HepG2 (cell line): ENCODE measurements around the gene CASZ1. TPM values are rescaled to one million over a fixed set of nuclear protein-coding genes. Genes with fewer than 3 reads are reported as not detected.

ENCODE experiments used
- ARID2 ChIP-seq: sonication (generic); formaldehyde crosslinking; IDR thresholded peaks from 2 replicates; pipeline ENCODE4 v1.8.1; 2022; ENCODE audit warnings: mild to moderate bottlenecking, missing genetic modification reagents, borderline replicate concordance
- BORCS8-MEF2B ChIP-seq: sonication (generic); formaldehyde crosslinking; IDR thresholded peaks from 2 replicates; pipeline ENCODE4 v1.8.0; 2022; ENCODE audit warnings: mild to moderate bottlenecking, missing genetic modification reagents
- ETV5 ChIP-seq: IDR thresholded peaks from 2 replicates; pipeline ENCODE4 v1.6.1; 2018; ENCODE audit warnings: missing biosample characterization, missing genetic modification reagents, inconsistent platforms, borderline replicate concordance
- KLF12 ChIP-seq: sonication (generic); formaldehyde crosslinking; IDR thresholded peaks from 2 replicates; pipeline ENCODE4 v1.4.0; 2020; ENCODE audit warnings: missing genetic modification reagents, borderline replicate concordance
- KLF9 ChIP-seq: IDR thresholded peaks from 2 replicates; pipeline ENCODE4 v1.6.1; 2016; ENCODE audit warnings: low read depth
- SKI ChIP-seq: fragments of 450-650 bp; IDR thresholded peaks from one replicate; pipeline ENCODE4 v1.6.1; 2018; ENCODE audit warnings: mild to moderate bottlenecking; ENCODE audit not compliant: partially characterized antibody
- ZNF251 ChIP-seq: sonication (generic); formaldehyde crosslinking; IDR thresholded peaks from 2 replicates; pipeline ENCODE4 v1.9.0; 2021; ENCODE audit warnings: mild to moderate bottlenecking, missing genetic modification reagents
- ZNF264 ChIP-seq: sonication (generic); formaldehyde crosslinking; IDR thresholded peaks from 2 replicates; pipeline ENCODE4 v1.4.0; 2020; ENCODE audit warnings: missing genetic modification reagents
- polyA plus RNA-seq, 8 experiments: library from polyadenylated mRNA; depleted of rRNA in 3 of 8; stranded (reverse) in 7 of 8; unstranded in 1 of 8; fragments of >200 nt; fragmentation: Illumina TruSeq in 4 of 8; extraction: Trizol in 4 of 8; gene quantifications; 2 replicates each; pipeline versions ENCODE4 v1.2.1 to v1.2.3, GENCODE V29; 2011 to 2016; ENCODE audit warnings: low read depth in 4 of 8, missing spikeins in 1 of 8, mixed read lengths in 1 of 8; ENCODE audit not compliant: insufficient read depth in 1 of 8
- total RNA-seq, 5 experiments: library from RNA; depleted of rRNA; stranded (reverse); fragments of >200 nt; fragmentation: Illumina TruSeq; extraction: Trizol; gene quantifications; 2 replicates each; pipeline ENCODE4 v1.2.3, GENCODE V29; 2016; ENCODE audit warnings: low read depth in 1 of 5
- TF ChIP-seq, protein P1 (sequence below): sonication (generic); formaldehyde crosslinking; IDR thresholded peaks from 2 replicates; pipeline ENCODE4 v1.5.0; 2020; ENCODE audit warnings: mild to moderate bottlenecking, missing genetic modification reagents
- TF ChIP-seq, protein P2 (sequence below): sonication (generic); formaldehyde crosslinking; IDR thresholded peaks from 2 replicates; pipeline ENCODE4 v1.9.0; 2022; ENCODE audit warnings: low read depth, missing genetic modification reagents
- TF ChIP-seq, protein P3 (sequence below): sonication (generic); IDR thresholded peaks from 2 replicates; pipeline ENCODE4 v1.6.1; 2016; ENCODE audit warnings: low read depth, borderline replicate concordance
- TF ChIP-seq, protein P4 (sequence below): sonication (generic); formaldehyde crosslinking; IDR thresholded peaks from 2 replicates; pipeline ENCODE4 v1.4.0; 2020; ENCODE audit warnings: missing genetic modification reagents
- TF ChIP-seq, protein P5 (sequence below): sonication (generic); formaldehyde crosslinking; IDR thresholded peaks from 2 replicates; pipeline ENCODE4 v1.4.0; 2020; ENCODE audit warnings: missing genetic modification reagents
- TF ChIP-seq, protein P6 (sequence below): sonication (generic); formaldehyde crosslinking; IDR thresholded peaks from 2 replicates; pipeline ENCODE4 v1.4.0; 2020; ENCODE audit warnings: missing genetic modification reagents
- TF ChIP-seq, protein P7 (sequence below): sonication (generic); formaldehyde crosslinking; IDR thresholded peaks from 2 replicates; pipeline ENCODE4 v1.4.0; 2020; ENCODE audit warnings: missing genetic modification reagents

The CASZ1 gene
- total and polyA plus RNA-seq, 2 of the 13 experiments (the other 11 are each of a cell fraction or from before 2014, with no cell fraction given): 1.9 to 3.7 TPM

DNA sequence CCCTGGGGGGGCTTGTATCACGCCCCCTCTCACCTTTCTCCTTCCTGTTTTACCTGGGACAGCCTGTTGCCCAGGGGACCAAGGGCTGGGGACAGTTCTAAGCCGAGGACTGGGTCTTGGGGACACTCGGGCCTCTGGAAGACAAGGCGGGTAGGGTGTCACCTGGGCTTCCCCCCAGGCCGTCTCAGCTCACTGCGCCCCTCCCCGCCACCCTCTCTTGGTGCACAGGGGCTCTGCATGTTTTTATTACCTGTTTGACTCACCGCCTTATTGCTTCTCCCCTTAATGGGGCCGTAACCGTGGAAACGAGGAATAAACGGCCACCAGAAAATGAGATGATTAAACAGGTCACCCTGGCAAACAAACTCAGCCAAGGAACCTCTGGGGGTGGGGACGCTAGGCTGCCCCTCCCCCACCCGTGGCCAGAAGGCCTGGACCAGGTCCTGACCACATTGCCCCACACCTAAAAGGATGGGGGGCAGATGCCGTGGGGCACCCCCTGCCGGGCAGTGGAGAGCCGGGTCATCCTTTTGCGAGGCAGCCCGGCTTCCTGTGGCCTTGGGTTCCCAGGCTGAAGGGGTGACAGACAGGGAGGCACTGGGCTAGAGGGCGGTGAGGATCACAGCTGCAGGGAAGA is 109.9 kb downstream of the CASZ1 start (continued):
- TF ChIP-seq, protein P1, sequence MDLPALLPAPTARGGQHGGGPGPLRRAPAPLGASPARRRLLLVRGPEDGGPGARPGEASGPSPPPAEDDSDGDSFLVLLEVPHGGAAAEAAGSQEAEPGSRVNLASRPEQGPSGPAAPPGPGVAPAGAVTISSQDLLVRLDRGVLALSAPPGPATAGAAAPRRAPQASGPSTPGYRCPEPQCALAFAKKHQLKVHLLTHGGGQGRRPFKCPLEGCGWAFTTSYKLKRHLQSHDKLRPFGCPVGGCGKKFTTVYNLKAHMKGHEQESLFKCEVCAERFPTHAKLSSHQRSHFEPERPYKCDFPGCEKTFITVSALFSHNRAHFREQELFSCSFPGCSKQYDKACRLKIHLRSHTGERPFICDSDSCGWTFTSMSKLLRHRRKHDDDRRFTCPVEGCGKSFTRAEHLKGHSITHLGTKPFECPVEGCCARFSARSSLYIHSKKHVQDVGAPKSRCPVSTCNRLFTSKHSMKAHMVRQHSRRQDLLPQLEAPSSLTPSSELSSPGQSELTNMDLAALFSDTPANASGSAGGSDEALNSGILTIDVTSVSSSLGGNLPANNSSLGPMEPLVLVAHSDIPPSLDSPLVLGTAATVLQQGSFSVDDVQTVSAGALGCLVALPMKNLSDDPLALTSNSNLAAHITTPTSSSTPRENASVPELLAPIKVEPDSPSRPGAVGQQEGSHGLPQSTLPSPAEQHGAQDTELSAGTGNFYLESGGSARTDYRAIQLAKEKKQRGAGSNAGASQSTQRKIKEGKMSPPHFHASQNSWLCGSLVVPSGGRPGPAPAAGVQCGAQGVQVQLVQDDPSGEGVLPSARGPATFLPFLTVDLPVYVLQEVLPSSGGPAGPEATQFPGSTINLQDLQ (CRISPR knock-in tag): no peak
- TF ChIP-seq BORCS8-MEF2B (peak; percentile 15), ZNF251 (CRISPR knock-in tag) (no peak), ARID2 (CRISPR knock-in tag) (0 out of 2 replicates have a peak, but pooled peaks have one; percentile 9), KLF12 (CRISPR knock-in tag) (0 out of 2 replicates have a peak, but pooled peaks have one; percentile 30), ETV5 (peak; percentile 61; the same call in 1 of the 2 replicates), KLF9 (CRISPR knock-in tag) (no peak), SKI (peak; percentile 38), ZNF264 (CRISPR knock-in tag) (0 out of 2 replicates have a peak, but pooled peaks have one; percentile 34)
- TF ChIP-seq, protein P2, sequence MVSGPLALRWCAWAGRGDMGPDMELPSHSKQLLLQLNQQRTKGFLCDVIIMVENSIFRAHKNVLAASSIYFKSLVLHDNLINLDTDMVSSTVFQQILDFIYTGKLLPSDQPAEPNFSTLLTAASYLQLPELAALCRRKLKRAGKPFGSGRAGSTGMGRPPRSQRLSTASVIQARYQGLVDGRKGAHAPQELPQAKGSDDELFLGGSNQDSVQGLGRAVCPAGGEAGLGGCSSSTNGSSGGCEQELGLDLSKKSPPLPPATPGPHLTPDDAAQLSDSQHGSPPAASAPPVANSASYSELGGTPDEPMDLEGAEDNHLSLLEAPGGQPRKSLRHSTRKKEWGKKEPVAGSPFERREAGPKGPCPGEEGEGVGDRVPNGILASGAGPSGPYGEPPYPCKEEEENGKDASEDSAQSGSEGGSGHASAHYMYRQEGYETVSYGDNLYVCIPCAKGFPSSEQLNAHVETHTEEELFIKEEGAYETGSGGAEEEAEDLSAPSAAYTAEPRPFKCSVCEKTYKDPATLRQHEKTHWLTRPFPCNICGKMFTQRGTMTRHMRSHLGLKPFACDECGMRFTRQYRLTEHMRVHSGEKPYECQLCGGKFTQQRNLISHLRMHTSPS (CRISPR knock-in tag): peak; percentile 28; the same call in 1 of the 2 replicates
- TF ChIP-seq, protein P3, sequence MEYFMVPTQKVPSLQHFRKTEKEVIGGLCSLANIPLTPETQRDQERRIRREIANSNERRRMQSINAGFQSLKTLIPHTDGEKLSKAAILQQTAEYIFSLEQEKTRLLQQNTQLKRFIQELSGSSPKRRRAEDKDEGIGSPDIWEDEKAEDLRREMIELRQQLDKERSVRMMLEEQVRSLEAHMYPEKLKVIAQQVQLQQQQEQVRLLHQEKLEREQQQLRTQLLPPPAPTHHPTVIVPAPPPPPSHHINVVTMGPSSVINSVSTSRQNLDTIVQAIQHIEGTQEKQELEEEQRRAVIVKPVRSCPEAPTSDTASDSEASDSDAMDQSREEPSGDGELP: peak; percentile 32; the same call in 1 of the 2 replicates
- TF ChIP-seq, protein P4, sequence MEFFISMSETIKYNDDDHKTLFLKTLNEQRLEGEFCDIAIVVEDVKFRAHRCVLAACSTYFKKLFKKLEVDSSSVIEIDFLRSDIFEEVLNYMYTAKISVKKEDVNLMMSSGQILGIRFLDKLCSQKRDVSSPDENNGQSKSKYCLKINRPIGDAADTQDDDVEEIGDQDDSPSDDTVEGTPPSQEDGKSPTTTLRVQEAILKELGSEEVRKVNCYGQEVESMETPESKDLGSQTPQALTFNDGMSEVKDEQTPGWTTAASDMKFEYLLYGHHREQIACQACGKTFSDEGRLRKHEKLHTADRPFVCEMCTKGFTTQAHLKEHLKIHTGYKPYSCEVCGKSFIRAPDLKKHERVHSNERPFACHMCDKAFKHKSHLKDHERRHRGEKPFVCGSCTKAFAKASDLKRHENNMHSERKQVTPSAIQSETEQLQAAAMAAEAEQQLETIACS (CRISPR knock-in tag): peak; percentile 49; the same call in 1 of the 2 replicates
- TF ChIP-seq, protein P5, sequence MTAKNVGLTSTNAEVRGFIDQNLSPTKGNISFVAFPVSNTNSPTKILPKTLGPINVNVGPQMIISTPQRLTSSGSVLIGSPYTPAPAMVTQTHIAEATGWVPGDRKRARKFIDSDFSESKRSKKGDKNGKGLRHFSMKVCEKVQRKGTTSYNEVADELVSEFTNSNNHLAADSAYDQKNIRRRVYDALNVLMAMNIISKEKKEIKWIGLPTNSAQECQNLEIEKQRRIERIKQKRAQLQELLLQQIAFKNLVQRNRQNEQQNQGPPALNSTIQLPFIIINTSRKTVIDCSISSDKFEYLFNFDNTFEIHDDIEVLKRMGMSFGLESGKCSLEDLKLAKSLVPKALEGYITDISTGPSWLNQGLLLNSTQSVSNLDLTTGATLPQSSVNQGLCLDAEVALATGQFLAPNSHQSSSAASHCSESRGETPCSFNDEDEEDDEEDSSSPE (CRISPR knock-in tag): 0 out of 2 replicates have a peak, but pooled peaks have one; percentile 8
- TF ChIP-seq, protein P6, sequence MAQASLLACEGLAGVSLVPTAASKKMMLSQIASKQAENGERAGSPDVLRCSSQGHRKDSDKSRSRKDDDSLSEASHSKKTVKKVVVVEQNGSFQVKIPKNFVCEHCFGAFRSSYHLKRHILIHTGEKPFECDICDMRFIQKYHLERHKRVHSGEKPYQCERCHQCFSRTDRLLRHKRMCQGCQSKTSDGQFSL (CRISPR knock-in tag): 0 out of 2 replicates have a peak, but pooled peaks have one; percentile 45
- TF ChIP-seq, protein P7, sequence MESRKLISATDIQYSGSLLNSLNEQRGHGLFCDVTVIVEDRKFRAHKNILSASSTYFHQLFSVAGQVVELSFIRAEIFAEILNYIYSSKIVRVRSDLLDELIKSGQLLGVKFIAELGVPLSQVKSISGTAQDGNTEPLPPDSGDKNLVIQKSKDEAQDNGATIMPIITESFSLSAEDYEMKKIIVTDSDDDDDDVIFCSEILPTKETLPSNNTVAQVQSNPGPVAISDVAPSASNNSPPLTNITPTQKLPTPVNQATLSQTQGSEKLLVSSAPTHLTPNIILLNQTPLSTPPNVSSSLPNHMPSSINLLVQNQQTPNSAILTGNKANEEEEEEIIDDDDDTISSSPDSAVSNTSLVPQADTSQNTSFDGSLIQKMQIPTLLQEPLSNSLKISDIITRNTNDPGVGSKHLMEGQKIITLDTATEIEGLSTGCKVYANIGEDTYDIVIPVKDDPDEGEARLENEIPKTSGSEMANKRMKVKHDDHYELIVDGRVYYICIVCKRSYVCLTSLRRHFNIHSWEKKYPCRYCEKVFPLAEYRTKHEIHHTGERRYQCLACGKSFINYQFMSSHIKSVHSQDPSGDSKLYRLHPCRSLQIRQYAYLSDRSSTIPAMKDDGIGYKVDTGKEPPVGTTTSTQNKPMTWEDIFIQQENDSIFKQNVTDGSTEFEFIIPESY (CRISPR knock-in tag): 0 out of 2 replicates have a peak, but pooled peaks have one; percentile 10
